ENCODE data around the gene MT1F.

GRCh38 chr16:56626685-56627084 lies 31.1 kb upstream of the MT1F start:
- TF ChIP-seq, protein P1, sequence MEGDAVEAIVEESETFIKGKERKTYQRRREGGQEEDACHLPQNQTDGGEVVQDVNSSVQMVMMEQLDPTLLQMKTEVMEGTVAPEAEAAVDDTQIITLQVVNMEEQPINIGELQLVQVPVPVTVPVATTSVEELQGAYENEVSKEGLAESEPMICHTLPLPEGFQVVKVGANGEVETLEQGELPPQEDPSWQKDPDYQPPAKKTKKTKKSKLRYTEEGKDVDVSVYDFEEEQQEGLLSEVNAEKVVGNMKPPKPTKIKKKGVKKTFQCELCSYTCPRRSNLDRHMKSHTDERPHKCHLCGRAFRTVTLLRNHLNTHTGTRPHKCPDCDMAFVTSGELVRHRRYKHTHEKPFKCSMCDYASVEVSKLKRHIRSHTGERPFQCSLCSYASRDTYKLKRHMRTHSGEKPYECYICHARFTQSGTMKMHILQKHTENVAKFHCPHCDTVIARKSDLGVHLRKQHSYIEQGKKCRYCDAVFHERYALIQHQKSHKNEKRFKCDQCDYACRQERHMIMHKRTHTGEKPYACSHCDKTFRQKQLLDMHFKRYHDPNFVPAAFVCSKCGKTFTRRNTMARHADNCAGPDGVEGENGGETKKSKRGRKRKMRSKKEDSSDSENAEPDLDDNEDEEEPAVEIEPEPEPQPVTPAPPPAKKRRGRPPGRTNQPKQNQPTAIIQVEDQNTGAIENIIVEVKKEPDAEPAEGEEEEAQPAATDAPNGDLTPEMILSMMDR (IDR thresholded peaks at IDR 0.05; ENCODE audit: low read depth, low read length): no peak
- no peak for TF ChIP-seq EZH2phosphoT487 (IDR thresholded peaks at IDR 0.05; ENCODE audit: low read depth)
